ENCODE results near the gene DMRT1.

The DMRT1 gene

GRCh38 chr9:929719-930118 is 88.2 kb downstream of the DMRT1 start:
- Mint-ChIP-seq H3K36me3 (no peaks in the 10 kb centered on the region), H3K4me1 (no peaks in the 10 kb centered on the region), H3K27me3 (peaks cover 8% of the 10 kb centered on the region), H3K4me3 (no peak overlapping the region), H3K9me3 (no peaks in the 10 kb centered on the region), H3K27ac (no peak overlapping the region)

DNA sequence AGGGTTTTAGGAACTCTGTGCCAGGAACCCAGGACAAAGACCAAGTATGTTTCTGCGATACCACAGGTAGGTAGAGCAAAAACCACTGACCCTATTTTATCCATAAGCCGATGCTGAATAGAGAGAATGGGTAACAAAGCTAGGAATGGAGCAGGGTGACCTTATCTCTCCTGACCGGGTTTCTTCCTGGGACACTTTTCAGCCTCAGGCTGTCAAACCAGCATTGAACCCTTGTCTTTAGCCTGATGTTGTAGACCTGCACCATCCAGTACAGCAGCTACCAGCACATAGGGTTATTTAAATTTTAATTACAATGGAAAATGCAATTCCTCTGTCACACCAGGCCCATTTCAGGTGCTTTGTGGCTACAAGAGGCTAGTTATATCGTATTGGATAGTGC is 91.9 kb downstream of the DMRT1 start:
- Mint-ChIP-seq H3K36me3 (no peaks in the 10 kb centered on the region), H3K27me3 (peaks cover 28% of the 10 kb centered on the region), H3K4me3 (no peak overlapping the region), H3K27ac (no peak overlapping the region), H3K4me1 (no peaks in the 10 kb centered on the region), H3K9me3 (peaks cover 10% of the 10 kb centered on the region)

- H3K36me3 Mint-ChIP-seq: no peaks in the 10 kb centered on the region
Observed at GRCh38 chr9:935348-935965, 94.0 kb downstream of the DMRT1 start.

DNA sequence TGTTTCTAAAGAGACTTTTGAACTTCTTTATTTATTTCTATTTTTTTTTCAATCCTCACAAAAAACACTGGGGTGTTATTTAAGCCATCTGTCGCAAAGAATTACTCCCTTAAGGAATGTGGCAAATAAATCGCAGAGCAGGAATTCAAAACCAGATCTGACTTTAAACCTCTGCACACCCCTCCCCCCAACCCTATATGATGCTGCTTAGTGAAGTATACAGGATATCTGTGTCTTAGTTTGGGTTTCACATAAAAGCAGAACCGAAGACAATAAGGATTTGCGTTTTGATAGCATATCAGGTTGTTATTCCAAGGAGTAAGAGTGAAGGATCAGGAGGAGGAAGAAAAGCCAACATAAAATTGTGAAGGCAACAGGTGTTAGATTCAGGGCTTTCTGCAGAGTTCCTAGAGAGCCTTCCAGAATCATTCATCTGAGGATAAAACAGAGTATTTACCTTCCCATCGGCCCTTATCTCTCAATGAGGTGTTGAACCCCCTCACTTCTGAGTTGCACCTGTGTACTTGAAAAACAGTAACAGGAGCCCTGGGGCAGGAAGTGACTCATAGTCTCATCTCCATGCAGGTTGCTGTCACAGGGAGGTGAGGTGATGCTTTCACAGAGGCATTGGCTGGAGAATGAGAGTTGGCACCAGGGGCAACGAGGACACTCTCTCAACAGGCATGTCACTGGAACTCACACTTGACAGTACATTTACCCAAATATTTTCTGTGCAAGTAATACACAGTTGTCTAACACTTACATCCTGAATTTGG is 101.5 kb downstream of the DMRT1 start:
- H3K4me1 Mint-ChIP-seq: no peaks in the 10 kb centered on the region
- H3K27me3 Mint-ChIP-seq: peaks cover 31% of the 10 kb centered on the region
- H3K9me3 Mint-ChIP-seq: peaks cover 10% of the 10 kb centered on the region
- H3K4me3 Mint-ChIP-seq: no peak overlapping the region
- no peak overlapping the region for H3K27ac Mint-ChIP-seq
- peaks cover 1% of the 10 kb centered on the region for H3K36me3 Mint-ChIP-seq

More at GRCh38 chr9:935348-935965, 94.0 kb downstream of the DMRT1 start:
- H3K27ac Mint-ChIP-seq: no peak overlapping the region
- peaks cover 45% of the 10 kb centered on the region for H3K27me3 Mint-ChIP-seq
- no peak overlapping the region for H3K4me3 Mint-ChIP-seq
- peaks cover 18% of the 10 kb centered on the region for H3K9me3 Mint-ChIP-seq
- H3K4me1 Mint-ChIP-seq: no peaks in the 10 kb centered on the region

GRCh38 chr9:947985-948384 is 106.5 kb downstream of the DMRT1 start:
- Mint-ChIP-seq H3K27ac (no peak overlapping the region), H3K4me1 (no peaks in the 10 kb centered on the region), H3K4me3 (no peak overlapping the region), H3K9me3 (no peaks in the 10 kb centered on the region), H3K27me3 (peaks cover 21% of the 10 kb centered on the region), H3K36me3 (peaks cover 1% of the 10 kb centered on the region)

DNA sequence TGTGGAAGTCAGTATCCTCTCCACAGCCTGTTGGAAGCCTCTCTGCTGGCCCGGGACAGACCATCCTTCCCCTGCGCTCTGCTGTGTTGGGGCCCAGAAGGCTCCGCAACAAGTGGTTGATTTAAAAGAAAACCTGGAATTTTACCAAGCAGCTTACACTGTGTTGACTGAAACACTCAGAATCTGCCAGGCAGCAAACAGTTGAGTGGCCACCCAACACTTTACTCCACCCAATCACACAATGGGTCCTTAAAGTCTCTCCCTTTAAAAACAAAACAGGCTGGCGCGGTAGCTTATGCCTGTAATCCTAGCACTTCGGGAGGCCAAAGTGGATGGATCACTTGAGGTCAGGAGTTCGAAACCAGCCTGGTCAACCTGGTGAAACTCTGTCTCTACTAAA is 107.0 kb downstream of the DMRT1 start:
- Mint-ChIP-seq H3K36me3 (peaks cover 1% of the 10 kb centered on the region), H3K4me3 (no peak overlapping the region), H3K27me3 (peaks cover 22% of the 10 kb centered on the region), H3K27ac (no peak overlapping the region), H3K9me3 (no peaks in the 10 kb centered on the region), H3K4me1 (no peaks in the 10 kb centered on the region)

DNA sequence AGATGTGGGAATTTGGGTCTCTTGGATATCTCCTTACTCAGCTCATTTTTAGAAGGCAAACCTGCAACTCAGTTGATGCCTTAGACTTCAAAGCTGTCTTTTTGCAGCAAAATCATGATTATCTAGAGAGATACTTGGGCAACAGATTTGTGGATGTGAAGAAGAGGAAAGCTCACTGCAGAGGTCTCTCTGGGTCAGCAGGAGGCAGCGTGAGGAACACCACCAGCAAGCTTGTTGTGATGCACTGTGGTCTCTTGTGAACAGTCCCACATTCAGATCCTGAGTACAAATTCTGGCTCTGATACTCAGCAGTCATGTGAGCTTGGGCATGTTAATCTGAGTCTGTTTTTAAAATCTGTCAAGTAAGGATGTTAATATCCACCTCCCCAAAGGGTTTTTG is 108.6 kb downstream of the DMRT1 start:
- no peak overlapping the region for H3K27ac Mint-ChIP-seq

GRCh38 chr9:952546-952945 is 111.0 kb downstream of the DMRT1 start:
- H3K36me3 Mint-ChIP-seq: no peaks in the 10 kb centered on the region
- H3K27ac Mint-ChIP-seq: no peak overlapping the region
- peaks cover 19% of the 10 kb centered on the region for H3K27me3 Mint-ChIP-seq
- H3K4me3 Mint-ChIP-seq: no peak overlapping the region
- H3K4me1 Mint-ChIP-seq: no peaks in the 10 kb centered on the region
- H3K9me3 Mint-ChIP-seq: no peaks in the 10 kb centered on the region

More for the DNA sequence above, 108.6 kb downstream of the DMRT1 start:
- no peaks in the 10 kb centered on the region for H3K9me3 Mint-ChIP-seq
- peaks cover 1% of the 10 kb centered on the region for H3K36me3 Mint-ChIP-seq
- no peaks in the 10 kb centered on the region for H3K4me1 Mint-ChIP-seq
- no peak overlapping the region for H3K4me3 Mint-ChIP-seq
- peaks cover 21% of the 10 kb centered on the region for H3K27me3 Mint-ChIP-seq

DNA sequence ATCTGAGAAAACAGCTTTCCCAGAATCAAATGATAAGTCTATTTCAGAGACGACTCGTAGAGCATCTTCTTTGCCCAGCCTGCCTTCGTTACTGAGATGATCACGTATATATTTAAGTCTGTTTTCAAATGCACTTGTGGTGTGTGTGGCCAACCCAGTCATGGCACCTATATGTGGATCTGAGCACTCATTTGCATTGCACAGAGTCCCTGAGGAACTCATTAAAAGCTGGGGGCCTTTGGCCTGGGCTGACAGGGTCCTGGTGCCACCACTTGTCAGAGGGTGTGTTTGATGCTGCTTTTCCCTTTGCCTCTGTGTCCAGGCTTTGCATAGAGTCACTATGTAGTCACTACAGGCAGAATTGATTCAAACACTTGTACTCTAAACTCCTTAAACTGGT is 117.6 kb downstream of the DMRT1 start:
- Mint-ChIP-seq H3K4me1 (no peaks in the 10 kb centered on the region), H3K9me3 (no peaks in the 10 kb centered on the region), H3K27me3 (peaks cover 29% of the 10 kb centered on the region), H3K36me3 (no peaks in the 10 kb centered on the region), H3K27ac (no peak overlapping the region), H3K4me3 (no peak overlapping the region)

- H3K27ac Mint-ChIP-seq: no peak overlapping the region
- H3K36me3 Mint-ChIP-seq: no peaks in the 10 kb centered on the region
- no peaks in the 10 kb centered on the region for H3K4me1 Mint-ChIP-seq
- H3K4me3 Mint-ChIP-seq: no peak overlapping the region
- no peaks in the 10 kb centered on the region for H3K9me3 Mint-ChIP-seq
- peaks cover 37% of the 10 kb centered on the region for H3K27me3 Mint-ChIP-seq
Observed at GRCh38 chr9:959914-960313, 118.4 kb downstream of the DMRT1 start.

DNA sequence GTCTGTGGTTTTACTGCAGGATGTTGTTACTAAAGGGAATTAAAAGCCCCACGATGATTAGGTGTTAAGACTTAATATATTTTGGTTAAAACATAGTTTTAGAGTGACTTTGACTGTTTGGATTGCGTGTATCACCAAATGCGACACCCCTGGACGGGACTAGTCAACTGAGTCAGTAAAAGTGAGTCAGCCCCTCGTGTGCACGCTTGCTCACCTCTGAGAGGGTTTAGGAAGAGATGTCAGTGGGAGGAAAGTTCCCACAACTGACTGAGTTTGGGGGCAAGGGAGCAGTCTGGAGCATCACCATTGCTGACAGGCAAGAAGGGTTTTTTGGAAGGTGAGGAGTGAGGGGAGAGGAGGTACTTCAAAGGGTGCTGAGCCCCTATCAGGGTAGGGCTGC is 120.5 kb downstream of the DMRT1 start:
- Mint-ChIP-seq H3K9me3 (no peaks in the 10 kb centered on the region), H3K4me1 (no peaks in the 10 kb centered on the region), H3K27ac (no peak overlapping the region), H3K4me3 (no peak overlapping the region), H3K36me3 (no peaks in the 10 kb centered on the region), H3K27me3 (peaks cover 48% of the 10 kb centered on the region)

DNA sequence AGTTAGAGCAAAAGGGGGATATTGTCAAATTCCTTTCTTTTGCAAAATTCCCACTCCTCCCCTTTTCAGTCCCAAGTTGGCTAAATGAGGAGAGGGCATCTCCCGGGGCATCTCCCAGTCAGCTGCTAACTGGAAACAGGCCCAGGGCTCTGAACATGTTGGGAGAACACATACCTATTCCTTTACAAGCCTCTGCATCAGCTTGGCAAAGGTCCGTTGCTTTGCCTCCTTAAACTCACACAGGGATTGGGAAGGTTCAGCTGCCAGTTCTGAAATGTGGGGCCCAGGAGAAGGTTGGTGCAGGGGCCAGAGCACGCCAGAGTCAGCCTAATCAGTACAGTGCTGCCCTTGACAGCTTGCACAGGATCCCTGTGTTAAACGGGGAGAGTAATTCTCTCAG is 124.0 kb downstream of the DMRT1 start:
- Mint-ChIP-seq H3K4me1 (peaks cover 16% of the 10 kb centered on the region), H3K9me3 (peaks cover 10% of the 10 kb centered on the region), H3K36me3 (peaks cover 3% of the 10 kb centered on the region), H3K27me3 (peaks cover 70% of the 10 kb centered on the region), H3K27ac (no peak overlapping the region), H3K4me3 (no peak overlapping the region)

DNA sequence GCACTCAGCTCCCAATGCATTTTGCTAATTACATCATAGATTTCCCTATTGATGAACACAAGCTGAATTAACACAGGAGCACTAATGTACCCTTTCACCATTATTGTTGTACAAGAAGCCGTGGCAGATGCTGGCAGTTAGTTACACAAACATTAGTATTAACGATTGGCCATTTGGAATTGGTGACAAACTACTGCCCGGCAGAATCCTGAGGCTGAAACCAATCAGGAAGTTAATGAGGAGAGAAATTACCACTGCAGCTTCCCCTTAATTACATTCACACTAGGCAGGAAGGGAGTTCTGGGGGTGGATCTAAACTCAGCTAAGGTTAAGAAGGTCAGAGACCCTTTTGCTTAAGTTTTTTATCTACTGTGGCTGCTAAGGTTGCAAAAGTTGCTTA is 125.4 kb downstream of the DMRT1 start:
- no peak overlapping the region for H3K4me3 Mint-ChIP-seq
- peaks cover 3% of the 10 kb centered on the region for H3K36me3 Mint-ChIP-seq
- H3K4me1 Mint-ChIP-seq: peaks cover 16% of the 10 kb centered on the region
- peaks cover 65% of the 10 kb centered on the region for H3K27me3 Mint-ChIP-seq
- peaks cover 10% of the 10 kb centered on the region for H3K9me3 Mint-ChIP-seq
- no peak overlapping the region for H3K27ac Mint-ChIP-seq

GRCh38 chr9:967436-967835 is 125.9 kb downstream of the DMRT1 start:
- peaks cover 3% of the 10 kb centered on the region for H3K36me3 Mint-ChIP-seq
- H3K27me3 Mint-ChIP-seq: peaks cover 65% of the 10 kb centered on the region
- H3K4me3 Mint-ChIP-seq: no peak overlapping the region
- H3K4me1 Mint-ChIP-seq: peaks cover 16% of the 10 kb centered on the region
- H3K27ac Mint-ChIP-seq: no peak overlapping the region
- peaks cover 10% of the 10 kb centered on the region for H3K9me3 Mint-ChIP-seq

GRCh38 chr9:967903-968641 is 126.6 kb downstream of the DMRT1 start:
- Mint-ChIP-seq H3K27ac (no peak overlapping the region), H3K4me3 (peak overlapping the region; percentile 12), H3K4me1 (peaks cover 16% of the 10 kb centered on the region), H3K9me3 (peaks cover 10% of the 10 kb centered on the region), H3K36me3 (peaks cover 3% of the 10 kb centered on the region), H3K27me3 (peaks cover 61% of the 10 kb centered on the region)
